Measurements from ENCODE around the gene OPTN.
"Not testable (repeated sequence)": the region's sequence is repeated elsewhere in the genome, so short reads cannot be mapped to it uniquely, and the experiment has no call there.

OPTN gene
- total RNA-seq: 54.8 to 196 (median 174) reads per million in 3 experiments

GRCh38 chr10:13099666-13100348 is at the start of gene OPTN:
Gene OPTN (plus strand): TSS chr10:13100163. CDS start chr10:13109123, 8,960 bp downstream.
- DNase-seq: peak; percentile 80

GRCh38 chr10:13051126-13051694 is 48.8 kb upstream of the OPTN start:
- no peak for DNase-seq

GRCh38 chr10:13053208-13053607 is 46.8 kb upstream of the OPTN start:
- DNase-seq: not testable (repeated sequence)

- DNase-seq: no peak
Measured at GRCh38 chr10:13053794-13054462, 46.0 kb upstream of the OPTN start.

GRCh38 chr10:13054844-13055243 is 45.1 kb upstream of the OPTN start:
- no peak for DNase-seq

- no peak for DNase-seq
Measured at GRCh38 chr10:13056456-13057077, 43.4 kb upstream of the OPTN start.

- no peak for DNase-seq
Measured at GRCh38 chr10:13062803-13063202, 37.2 kb upstream of the OPTN start.

- DNase-seq: no peak
Measured at GRCh38 chr10:13066527-13066926, 33.4 kb upstream of the OPTN start.

GRCh38 chr10:13067431-13067830 is 32.5 kb upstream of the OPTN start:
- DNase-seq: no peak

- no peak for DNase-seq
Measured at GRCh38 chr10:13068071-13068470, 31.9 kb upstream of the OPTN start.

- no peak for DNase-seq
Measured at GRCh38 chr10:13068484-13068883, 31.5 kb upstream of the OPTN start.

- DNase-seq: no peak
Measured at GRCh38 chr10:13072339-13072738, 27.6 kb upstream of the OPTN start.

- peak; percentile 14 for DNase-seq
Measured at GRCh38 chr10:13074563-13075451, 25.2 kb upstream of the OPTN start.

- DNase-seq: no peak
Measured at GRCh38 chr10:13078912-13079775, 20.8 kb upstream of the OPTN start.

GRCh38 chr10:13079776-13080050 is 20.2 kb upstream of the OPTN start:
- no peak for DNase-seq

GRCh38 chr10:13080643-13081042 is 19.3 kb upstream of the OPTN start:
- no peak for DNase-seq

GRCh38 chr10:13083700-13084099 is 16.3 kb upstream of the OPTN start:
- not testable (repeated sequence) for DNase-seq

GRCh38 chr10:13086056-13086455 is 13.9 kb upstream of the OPTN start:
- DNase-seq: no peak

GRCh38 chr10:13087601-13087985 is 12.4 kb upstream of the OPTN start:
- no peak for DNase-seq

GRCh38 chr10:13087986-13088618 is 11.9 kb upstream of the OPTN start:
- DNase-seq: no peak

GRCh38 chr10:13089345-13089744 is 10.6 kb upstream of the OPTN start:
- no peak for DNase-seq

Data from central memory CD4-positive, alpha-beta T cell (primary cell).